Measurements from ENCODE around the gene OLR1.
"Not testable (repeated sequence)": the region's sequence is repeated elsewhere in the genome, so short reads cannot be mapped to it uniquely, and the experiment has no call there.

The OLR1 gene

DNA sequence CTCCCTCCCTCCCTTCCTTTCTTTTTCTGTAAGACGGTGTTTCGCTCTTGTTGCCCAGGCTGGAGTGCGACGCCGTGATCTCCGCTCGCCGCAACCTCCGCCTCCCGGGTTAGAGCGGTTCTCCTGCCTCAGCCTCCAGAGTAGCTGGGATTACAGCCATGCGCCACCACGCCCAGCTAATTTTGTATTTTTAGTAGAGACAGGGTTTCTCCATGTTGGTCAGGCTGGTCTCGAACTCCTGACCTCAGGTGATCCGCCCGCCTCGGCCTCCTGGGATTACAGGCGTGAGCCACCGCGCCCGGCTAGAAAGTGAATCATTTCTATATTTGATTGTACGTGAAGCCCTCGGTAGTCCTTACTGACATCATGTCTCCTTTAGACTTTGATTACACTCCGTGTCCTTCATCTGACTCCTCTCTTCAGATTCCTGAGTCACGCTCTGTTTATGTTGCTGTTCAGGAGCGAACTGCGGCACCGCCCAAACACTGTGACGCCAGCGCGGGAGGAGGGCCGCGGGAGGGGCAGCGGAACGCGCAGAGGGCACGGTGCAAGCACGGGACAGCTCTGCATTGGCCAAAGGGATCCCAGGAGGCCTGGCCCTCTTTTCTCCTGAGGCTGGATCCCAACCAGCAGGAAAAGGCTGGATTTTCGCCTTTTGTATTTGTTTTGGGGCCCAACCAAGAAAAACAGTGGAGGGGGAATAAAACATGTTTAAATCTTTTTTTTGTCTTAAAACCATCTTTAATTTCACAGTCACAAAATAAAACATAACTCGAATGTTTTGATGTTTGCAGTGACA lies 40.2 kb upstream of the OLR1 start:
- DNase-seq (ENCODE audit: low read depth, low spot score): no peak
- H3K9me3 ChIP-seq (ENCODE audit: control insufficient read depth, insufficient read depth, low read length): no peaks in the 10 kb centered on the region
- H3K27ac ChIP-seq (ENCODE audit: low read length): no peak overlapping the region
- no CpG with 5 or more reads among the region's 40 CpGs for WGBS (ENCODE audit: insufficient coverage, insufficient read length)
- H3K4me1 ChIP-seq (ENCODE audit: control insufficient read depth, insufficient read depth, low read length): peaks cover 3% of the 10 kb centered on the region; the same call in 1 of the 2 replicates
- H3K27me3 ChIP-seq (ENCODE audit: control insufficient read depth, insufficient read depth, low read length): no peaks in the 10 kb centered on the region
- no peaks in the 10 kb centered on the region for H3K36me3 ChIP-seq (ENCODE audit: control insufficient read depth, insufficient read depth, low read length)
- H3K4me3 ChIP-seq (ENCODE audit: low read length): peak overlapping the region; percentile 94; the same call in 1 of the 2 replicates

DNA sequence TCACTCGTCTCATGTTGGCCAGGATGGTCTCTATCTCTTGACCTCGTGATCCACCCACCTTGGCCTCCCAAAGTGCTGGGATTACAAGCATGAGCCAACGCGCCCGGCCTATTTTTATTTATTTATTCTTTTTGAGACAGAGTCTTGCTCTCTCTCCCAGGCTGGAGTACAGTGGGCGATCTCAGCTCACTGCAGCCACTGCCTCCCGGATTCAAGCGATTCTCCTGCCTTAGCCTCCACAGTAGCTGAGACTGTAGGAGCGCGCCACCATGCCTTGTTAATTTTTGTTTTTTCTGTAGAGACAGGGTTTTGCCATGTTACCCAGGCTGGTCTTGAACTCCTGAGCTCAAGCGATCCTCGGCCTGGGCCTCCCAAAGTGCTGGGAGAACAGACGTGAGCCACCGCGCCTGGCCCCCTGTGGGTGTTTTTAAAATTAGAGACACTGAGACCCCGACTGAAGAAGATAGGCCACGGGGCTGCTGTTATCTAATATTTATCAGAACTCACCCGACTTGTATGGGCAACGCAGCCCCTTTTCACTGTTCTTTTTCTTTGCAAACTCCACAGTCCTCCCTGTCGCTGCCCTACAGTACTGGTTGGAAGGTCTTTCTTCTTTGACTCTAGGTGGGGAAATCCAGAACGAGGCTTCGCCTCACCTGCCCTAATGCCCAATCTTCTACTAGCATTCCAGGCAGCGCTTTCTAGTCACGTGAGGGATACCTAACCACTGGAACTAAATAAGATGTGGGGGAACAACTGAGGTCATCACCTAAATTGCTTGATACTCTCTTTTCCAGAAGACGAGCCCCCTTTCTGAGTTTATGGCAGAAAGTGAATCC lies 39.4 kb upstream of the OLR1 start:
- Histone ChIP-seq H3K9me3 (ENCODE audit: control insufficient read depth, insufficient read depth, low read length) (no peaks in the 10 kb centered on the region), H3K36me3 (ENCODE audit: control insufficient read depth, insufficient read depth, low read length) (no peaks in the 10 kb centered on the region), H3K4me1 (ENCODE audit: control insufficient read depth, insufficient read depth, low read length) (peaks cover 3% of the 10 kb centered on the region; the same call in 1 of the 2 replicates), H3K4me3 (ENCODE audit: low read length) (no peak overlapping the region), H3K27ac (ENCODE audit: low read length) (no peak overlapping the region), H3K27me3 (ENCODE audit: control insufficient read depth, insufficient read depth, low read length) (no peaks in the 10 kb centered on the region)
- WGBS (ENCODE audit: insufficient coverage, insufficient read length): no CpG with 5 or more reads among the region's 25 CpGs
- no peak for DNase-seq (ENCODE audit: low read depth, low spot score)

DNA sequence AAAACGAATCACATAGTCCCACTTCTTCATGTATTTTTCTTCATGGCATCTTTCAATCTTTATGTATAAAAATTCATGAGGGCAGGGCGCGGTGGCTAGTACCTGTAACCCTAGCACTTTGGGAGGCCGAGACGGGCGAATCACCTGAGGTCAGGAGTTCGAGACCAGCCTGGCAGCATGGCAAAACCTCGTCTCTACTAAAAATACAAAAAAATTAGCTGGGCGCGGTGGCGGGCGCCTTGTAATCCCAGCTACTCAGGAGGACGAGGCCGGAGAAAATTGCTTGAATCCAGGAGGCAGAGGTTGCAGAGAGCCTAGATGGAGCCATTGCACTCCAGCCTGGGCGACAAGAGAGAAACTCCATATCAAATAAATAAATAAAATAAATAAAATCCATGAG lies 38.3 kb upstream of the OLR1 start:
- Histone ChIP-seq H3K4me3 (ENCODE audit: low read length) (no peak overlapping the region), H3K27ac (ENCODE audit: low read length) (no peak overlapping the region), H3K9me3 (ENCODE audit: control insufficient read depth, insufficient read depth, low read length) (no peaks in the 10 kb centered on the region), H3K36me3 (ENCODE audit: control insufficient read depth, insufficient read depth, low read length) (no peaks in the 10 kb centered on the region), H3K27me3 (ENCODE audit: control insufficient read depth, insufficient read depth, low read length) (no peaks in the 10 kb centered on the region), H3K4me1 (ENCODE audit: control insufficient read depth, insufficient read depth, low read length) (peaks cover 3% of the 10 kb centered on the region; the same call in 1 of the 2 replicates)
- no CpG with 5 or more reads among the region's 15 CpGs for WGBS (ENCODE audit: insufficient coverage, insufficient read length)
- DNase-seq (ENCODE audit: low read depth, low spot score): no peak

DNA sequence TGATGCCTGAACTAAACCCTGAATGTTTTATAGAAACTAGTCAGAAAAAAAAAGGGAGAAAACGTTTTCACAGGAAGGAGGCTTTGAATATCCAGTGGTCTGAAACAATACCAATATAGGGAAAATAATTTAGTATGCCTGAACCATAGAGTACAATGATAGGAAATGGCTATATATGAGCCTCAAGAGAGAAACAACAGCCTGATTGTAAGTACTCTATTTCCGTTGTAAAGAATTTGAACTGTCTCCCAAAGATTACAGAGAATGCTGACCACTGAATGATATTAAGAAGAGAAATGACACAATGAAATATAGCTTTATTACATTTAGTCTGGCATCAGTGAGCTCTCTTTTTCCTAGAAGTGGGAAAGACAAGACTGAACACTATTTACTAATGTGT lies 35.2 kb upstream of the OLR1 start:
- H3K9me3 ChIP-seq (ENCODE audit: control insufficient read depth, insufficient read depth, low read length): no peaks in the 10 kb centered on the region
- WGBS (ENCODE audit: insufficient coverage, insufficient read length): no CpG with 5 or more reads among the region's 2 CpGs
- no peak for DNase-seq (ENCODE audit: low read depth, low spot score)
- H3K27me3 ChIP-seq (ENCODE audit: control insufficient read depth, insufficient read depth, low read length): no peaks in the 10 kb centered on the region
- H3K27ac ChIP-seq (ENCODE audit: low read length): no peak overlapping the region
- H3K4me3 ChIP-seq (ENCODE audit: low read length): no peak overlapping the region
- no peaks in the 10 kb centered on the region for H3K36me3 ChIP-seq (ENCODE audit: control insufficient read depth, insufficient read depth, low read length)
- no peaks in the 10 kb centered on the region; the same call in 1 of the 2 replicates for H3K4me1 ChIP-seq (ENCODE audit: control insufficient read depth, insufficient read depth, low read length)

DNA sequence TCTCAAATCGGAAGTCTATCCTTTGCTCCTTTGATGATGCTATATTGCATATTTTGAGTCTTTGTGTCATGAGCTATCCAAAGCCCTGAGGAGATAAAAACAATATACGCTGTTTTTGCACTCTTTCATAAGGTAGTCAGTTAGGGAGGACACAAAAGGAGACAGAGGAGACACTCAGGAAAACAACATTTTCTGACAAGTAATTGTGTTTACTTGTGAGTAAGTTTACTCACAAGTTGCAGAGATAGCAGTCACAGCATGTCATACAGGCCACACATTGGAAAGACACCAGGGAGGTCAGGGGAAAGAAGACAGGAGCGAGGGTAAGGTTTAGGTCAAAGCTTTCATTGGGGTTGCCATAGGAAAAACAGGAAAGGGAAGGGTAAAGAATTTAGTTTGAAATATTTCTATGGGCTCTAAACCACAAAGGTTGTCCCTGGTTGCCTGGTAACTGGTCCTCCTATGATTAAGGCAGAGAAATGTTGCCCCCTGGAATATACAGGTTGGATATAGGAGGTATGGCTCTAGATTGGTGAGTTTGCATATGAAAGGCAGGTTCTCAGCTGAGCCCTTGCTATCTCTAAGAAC lies 33.4 kb upstream of the OLR1 start:
- no peaks in the 10 kb centered on the region for H3K9me3 ChIP-seq (ENCODE audit: control insufficient read depth, insufficient read depth, low read length)
- no peak for DNase-seq (ENCODE audit: low read depth, low spot score)
- no peaks in the 10 kb centered on the region for H3K27me3 ChIP-seq (ENCODE audit: control insufficient read depth, insufficient read depth, low read length)
- H3K4me1 ChIP-seq (ENCODE audit: control insufficient read depth, insufficient read depth, low read length): no peaks in the 10 kb centered on the region; the same call in 1 of the 2 replicates
- no peaks in the 10 kb centered on the region for H3K36me3 ChIP-seq (ENCODE audit: control insufficient read depth, insufficient read depth, low read length)
- H3K4me3 ChIP-seq (ENCODE audit: low read length): no peak overlapping the region
- no peak overlapping the region for H3K27ac ChIP-seq (ENCODE audit: low read length)
- no CpG with 5 or more reads among the region's 3 CpGs for WGBS (ENCODE audit: insufficient coverage, insufficient read length)

DNA sequence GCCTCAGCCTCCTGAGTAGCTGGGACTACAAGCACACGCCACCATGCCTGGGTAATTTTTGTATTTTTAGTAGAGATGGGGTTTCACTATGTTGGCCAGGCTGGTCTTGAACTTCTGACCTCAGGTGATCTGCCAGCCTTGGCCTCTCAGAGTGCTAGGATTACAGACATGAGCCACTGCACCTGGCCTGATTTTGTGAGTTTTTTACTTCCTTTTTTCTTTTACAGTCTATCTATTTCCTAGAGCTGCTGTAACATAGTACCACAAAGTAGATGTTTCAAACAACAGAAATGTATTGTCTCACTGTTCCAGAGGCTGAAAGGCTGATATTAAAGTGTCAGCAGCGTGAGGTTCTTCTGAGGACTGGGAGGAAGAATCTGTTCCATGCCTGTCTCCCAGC lies 32.6 kb upstream of the OLR1 start:
- not testable (repeated sequence) for H3K4me1 ChIP-seq (ENCODE audit: control insufficient read depth, insufficient read depth, low read length); H3K27me3 ChIP-seq (ENCODE audit: control insufficient read depth, insufficient read depth, low read length); H3K4me3 ChIP-seq (ENCODE audit: low read length); H3K36me3 ChIP-seq (ENCODE audit: control insufficient read depth, insufficient read depth, low read length); DNase-seq (ENCODE audit: low read depth, low spot score); H3K9me3 ChIP-seq (ENCODE audit: control insufficient read depth, insufficient read depth, low read length); H3K27ac ChIP-seq (ENCODE audit: low read length)
- WGBS (ENCODE audit: insufficient coverage, insufficient read length): no CpG with 5 or more reads among the region's 2 CpGs

DNA sequence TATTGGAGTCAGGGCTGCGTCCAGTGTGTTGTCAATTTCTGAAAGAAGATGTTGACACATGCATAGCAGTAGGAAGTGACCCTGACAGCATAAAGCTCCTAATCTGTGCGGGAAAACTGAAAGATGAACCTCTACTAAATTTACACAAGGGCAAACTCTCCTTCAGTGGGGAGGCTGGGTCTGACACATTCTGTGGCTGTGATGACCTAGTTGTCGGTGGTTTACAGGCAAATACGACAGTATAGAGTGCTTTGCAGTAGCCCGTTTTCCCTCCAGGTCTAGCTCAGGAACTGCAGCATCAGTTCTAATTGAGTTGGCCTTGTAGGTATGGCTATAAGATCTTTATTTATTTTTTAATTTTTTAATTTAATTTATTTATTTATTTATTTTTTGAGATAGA lies 25.9 kb upstream of the OLR1 start:
- Histone ChIP-seq H3K27ac (ENCODE audit: low read length) (no peak overlapping the region), H3K36me3 (ENCODE audit: control insufficient read depth, insufficient read depth, low read length) (no peaks in the 10 kb centered on the region), H3K9me3 (ENCODE audit: control insufficient read depth, insufficient read depth, low read length) (no peaks in the 10 kb centered on the region), H3K27me3 (ENCODE audit: control insufficient read depth, insufficient read depth, low read length) (no peaks in the 10 kb centered on the region), H3K4me1 (ENCODE audit: control insufficient read depth, insufficient read depth, low read length) (no peaks in the 10 kb centered on the region), H3K4me3 (ENCODE audit: low read length) (no peak overlapping the region)
- DNase-seq (ENCODE audit: low read depth, low spot score): no peak
- WGBS (ENCODE audit: insufficient coverage, insufficient read length): no CpG with 5 or more reads among the region's 5 CpGs

DNA sequence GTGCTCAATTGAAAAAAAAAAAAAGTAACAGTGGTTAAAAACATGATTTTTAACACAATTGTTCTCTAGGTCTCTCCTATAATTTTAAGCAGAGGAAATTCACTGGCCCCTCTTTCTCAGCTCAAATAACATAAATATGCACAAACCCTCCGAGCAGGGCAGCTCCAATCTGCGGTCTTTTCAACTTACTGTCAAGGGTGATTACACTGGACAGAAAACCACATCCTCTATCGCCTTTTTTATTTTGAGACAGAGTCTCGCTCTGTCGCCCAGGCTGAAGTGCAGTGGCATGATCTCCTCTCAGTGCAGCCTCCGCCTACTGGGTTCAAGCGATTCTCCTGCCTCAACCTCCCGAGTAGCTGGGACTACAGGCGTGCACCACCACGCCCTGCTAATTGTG lies 24.3 kb upstream of the OLR1 start:
- no CpG with 5 or more reads among the region's 10 CpGs for WGBS (ENCODE audit: insufficient coverage, insufficient read length)
- H3K4me3 ChIP-seq (ENCODE audit: low read length): no peak overlapping the region

DNA sequence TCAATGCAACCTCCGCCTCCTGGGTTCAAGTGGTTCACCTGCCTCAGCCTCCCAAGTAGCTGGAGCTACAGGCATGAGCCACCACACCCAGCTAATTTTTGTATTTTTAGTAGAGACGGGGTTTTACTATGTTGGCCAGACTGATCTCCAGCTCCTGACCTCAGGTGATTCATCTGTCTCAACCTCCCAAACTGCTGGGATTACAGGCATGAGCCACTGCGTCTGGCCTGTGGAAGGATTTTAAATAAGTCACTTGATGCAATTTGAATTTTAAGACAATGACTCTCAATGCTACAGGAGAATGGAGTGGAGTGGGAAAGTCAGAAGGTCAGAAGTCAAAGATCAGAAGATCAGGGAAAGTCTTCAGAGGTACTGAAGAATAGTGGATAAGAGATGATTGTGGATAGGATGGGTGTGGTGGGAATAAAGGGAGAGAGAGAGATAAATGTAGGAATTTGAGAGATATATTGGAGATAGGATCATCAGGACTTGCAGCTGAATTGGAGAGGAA lies 22.3 kb upstream of the OLR1 start:
- H3K9me3 ChIP-seq (ENCODE audit: control insufficient read depth, insufficient read depth, low read length): no peaks in the 10 kb centered on the region
- no CpG with 5 or more reads among the region's 3 CpGs for WGBS (ENCODE audit: insufficient coverage, insufficient read length)
- no peaks in the 10 kb centered on the region for H3K27me3 ChIP-seq (ENCODE audit: control insufficient read depth, insufficient read depth, low read length)
- no peaks in the 10 kb centered on the region for H3K36me3 ChIP-seq (ENCODE audit: control insufficient read depth, insufficient read depth, low read length)
- DNase-seq (ENCODE audit: low read depth, low spot score): no peak
- peaks cover 1% of the 10 kb centered on the region; the same call in 1 of the 2 replicates for H3K4me1 ChIP-seq (ENCODE audit: control insufficient read depth, insufficient read depth, low read length)
- no peak overlapping the region for H3K27ac ChIP-seq (ENCODE audit: low read length)
- H3K4me3 ChIP-seq (ENCODE audit: low read length): no peak overlapping the region

More for the DNA sequence above, 24.3 kb upstream of the OLR1 start:
- no peaks in the 10 kb centered on the region for H3K36me3 ChIP-seq (ENCODE audit: control insufficient read depth, insufficient read depth, low read length)
- DNase-seq (ENCODE audit: low read depth, low spot score): no peak
- H3K4me1 ChIP-seq (ENCODE audit: control insufficient read depth, insufficient read depth, low read length): peaks cover 1% of the 10 kb centered on the region; the same call in 1 of the 2 replicates
- no peaks in the 10 kb centered on the region for H3K9me3 ChIP-seq (ENCODE audit: control insufficient read depth, insufficient read depth, low read length)
- H3K27me3 ChIP-seq (ENCODE audit: control insufficient read depth, insufficient read depth, low read length): no peaks in the 10 kb centered on the region
- H3K27ac ChIP-seq (ENCODE audit: low read length): no peak overlapping the region

DNA sequence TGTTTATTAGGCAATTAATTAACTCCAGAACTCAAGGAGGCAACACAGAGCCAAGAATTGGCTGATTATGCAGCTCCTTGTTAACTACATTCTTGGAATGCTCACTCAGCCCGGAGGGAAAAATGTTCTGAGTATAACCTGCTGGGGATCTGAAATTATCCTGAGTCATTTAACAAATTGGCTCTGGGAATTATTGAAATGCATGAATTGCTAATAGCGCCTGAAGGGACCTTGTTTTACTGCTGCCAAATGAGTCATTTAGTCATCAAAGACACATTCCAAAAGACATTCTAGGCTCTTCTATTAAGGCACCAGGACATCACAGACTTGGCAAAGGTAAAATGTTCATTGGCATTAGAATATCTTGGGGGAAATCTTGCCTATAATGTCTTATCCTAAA lies 19.9 kb upstream of the OLR1 start:
- no peaks in the 10 kb centered on the region for H3K9me3 ChIP-seq (ENCODE audit: control insufficient read depth, insufficient read depth, low read length)
- WGBS (ENCODE audit: insufficient coverage, insufficient read length): no CpG with 5 or more reads among the region's 2 CpGs
- H3K27me3 ChIP-seq (ENCODE audit: control insufficient read depth, insufficient read depth, low read length): no peaks in the 10 kb centered on the region
- no peak overlapping the region for H3K27ac ChIP-seq (ENCODE audit: low read length)
- DNase-seq (ENCODE audit: low read depth, low spot score): no peak
- H3K4me1 ChIP-seq (ENCODE audit: control insufficient read depth, insufficient read depth, low read length): peaks cover 1% of the 10 kb centered on the region; the same call in 1 of the 2 replicates
- no peak overlapping the region for H3K4me3 ChIP-seq (ENCODE audit: low read length)
- H3K36me3 ChIP-seq (ENCODE audit: control insufficient read depth, insufficient read depth, low read length): no peaks in the 10 kb centered on the region
